GM19328 (cell line): ENCODE measurements around the gene KCND3.

Experiments used
- ATAC-seq: cut with Tn5 transposase; IDR thresholded peaks from one replicate; pipeline ENCODE4 v1.9.1; 2021; ENCODE audit warnings: mild to moderate bottlenecking, moderate library complexity; ENCODE audit not compliant: unreplicated experiment

KCND3 gene

DNA sequence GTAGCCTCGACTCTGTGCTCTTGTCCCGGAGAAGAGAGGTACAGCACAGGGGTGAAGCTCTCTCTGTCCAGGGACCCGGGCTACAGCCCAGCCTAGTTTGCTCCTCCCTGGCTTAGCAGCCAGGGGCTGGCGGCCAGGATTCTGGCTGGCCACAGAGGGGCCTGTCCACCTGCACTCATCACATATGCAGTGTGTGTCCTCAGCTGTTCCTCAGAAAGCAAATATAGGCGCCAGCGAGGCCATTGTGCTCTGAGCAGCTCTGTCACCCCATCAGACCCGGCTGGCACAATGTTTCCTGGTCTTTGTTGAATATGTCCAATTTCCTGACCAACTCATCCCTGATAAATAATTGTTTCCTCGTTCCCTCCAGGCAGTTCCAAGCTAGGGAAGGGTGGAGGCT lies 28.5 kb downstream of the KCND3 start:
- ATAC-seq, result no peak

DNA sequence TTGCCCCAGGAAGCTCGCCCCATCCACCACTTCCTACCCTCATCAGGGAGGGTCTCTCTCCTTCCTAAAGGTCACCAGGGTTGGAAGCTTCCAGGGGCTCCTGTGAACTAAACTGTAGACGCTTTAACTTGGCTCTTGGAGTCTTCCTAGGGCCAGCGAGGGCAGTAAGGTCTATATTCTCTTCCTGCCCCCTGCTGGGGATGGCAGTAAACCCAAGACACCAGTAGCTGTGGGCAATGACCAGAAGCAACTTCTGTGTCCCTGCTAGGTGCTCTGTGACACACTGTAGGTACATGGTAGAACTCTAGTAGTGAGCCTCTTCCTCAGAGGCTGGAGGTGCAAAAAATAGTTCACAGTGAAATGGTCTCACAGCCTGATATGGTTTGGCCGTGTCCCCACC lies 30.0 kb downstream of the KCND3 start:
- ATAC-seq, result no peak

DNA sequence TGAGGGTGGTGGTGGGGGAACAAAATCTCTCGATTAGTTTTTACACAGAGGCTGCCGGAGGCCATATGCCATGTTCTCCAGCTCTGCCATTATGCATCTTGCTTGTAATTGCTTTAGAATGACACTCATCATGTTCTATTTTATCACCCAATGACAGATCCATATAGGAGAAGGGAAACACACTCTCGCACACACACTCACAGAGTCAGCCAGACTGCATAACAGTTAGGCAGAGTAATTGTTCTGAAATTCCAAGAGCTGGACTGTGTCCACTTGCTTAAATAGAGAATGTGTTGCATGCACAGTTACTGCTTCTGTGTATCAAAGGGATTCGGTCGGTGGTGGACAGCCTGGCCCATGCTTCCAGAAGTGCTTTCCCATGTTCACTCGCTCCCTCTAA lies 30.6 kb downstream of the KCND3 start:
- ATAC-seq, result no peak

DNA sequence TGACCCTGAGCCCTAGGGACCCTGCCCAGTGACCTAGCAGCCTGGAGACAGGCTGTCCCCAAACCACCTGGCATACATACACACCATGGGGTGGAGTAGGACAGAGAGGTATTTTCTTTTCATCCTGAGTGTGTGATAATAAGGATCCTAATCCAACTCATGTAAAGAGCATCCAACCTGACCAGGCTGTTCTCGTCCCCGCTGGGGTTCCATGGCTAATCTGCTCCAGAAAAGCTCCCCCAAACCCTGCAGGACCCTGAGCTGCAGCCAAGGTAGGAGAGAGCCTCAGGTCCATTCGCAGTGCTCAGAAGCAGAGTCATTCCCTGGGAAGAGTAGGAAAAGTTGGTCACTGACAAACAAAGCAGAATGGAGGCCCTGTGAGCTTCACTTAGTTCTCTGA lies 31.4 kb downstream of the KCND3 start:
- ATAC-seq, result no peak

DNA sequence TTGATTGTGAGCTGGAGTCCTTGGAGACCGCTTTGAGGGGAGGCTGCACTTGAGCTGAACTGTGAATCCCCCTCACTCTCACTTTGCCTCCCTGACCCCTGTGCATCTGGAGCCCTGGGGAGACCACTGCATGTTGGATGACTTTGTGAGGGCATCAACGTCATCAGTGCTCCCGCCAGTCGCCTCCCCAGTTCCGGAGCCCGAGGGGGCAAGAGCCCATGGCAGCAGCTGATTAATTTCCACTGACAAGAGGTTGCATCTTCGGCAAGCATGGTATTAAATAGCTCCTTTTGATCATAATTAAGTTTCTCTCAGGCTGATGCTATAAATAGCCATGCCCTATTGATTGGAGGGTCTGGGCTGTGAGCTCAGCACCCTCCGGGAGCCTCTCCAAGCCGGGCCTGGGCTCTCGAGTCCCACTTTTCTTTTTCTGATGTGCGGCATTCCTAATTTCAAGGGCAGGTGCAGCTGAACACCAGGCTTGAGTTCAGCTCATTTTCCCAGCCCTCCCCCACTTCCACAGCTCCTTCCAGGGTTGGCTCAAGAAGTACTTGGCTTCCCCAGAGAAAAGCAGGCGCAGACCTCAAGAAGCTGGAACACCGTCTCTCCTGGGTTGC lies 33.2 kb downstream of the KCND3 start:
- ATAC-seq, result no peak

DNA sequence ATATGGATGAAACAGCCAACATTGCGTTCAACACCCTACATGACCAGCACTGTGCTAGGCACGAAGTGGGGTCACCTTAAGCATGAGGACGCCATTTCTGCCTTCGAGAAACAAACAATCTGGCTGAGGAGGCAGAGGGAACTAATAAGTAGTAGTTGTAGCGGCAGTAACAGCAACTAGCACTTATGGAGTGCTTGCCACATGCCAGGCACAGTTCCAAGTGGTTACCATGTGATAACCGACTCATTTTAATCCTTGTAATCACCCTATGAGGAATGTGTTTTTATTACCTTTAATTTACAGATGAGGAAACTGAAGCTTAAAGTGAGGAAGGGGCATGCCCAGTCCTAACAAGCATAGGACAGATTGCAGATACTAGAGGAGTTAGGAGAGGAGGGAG lies 33.7 kb downstream of the KCND3 start:
- no peak for ATAC-seq

DNA sequence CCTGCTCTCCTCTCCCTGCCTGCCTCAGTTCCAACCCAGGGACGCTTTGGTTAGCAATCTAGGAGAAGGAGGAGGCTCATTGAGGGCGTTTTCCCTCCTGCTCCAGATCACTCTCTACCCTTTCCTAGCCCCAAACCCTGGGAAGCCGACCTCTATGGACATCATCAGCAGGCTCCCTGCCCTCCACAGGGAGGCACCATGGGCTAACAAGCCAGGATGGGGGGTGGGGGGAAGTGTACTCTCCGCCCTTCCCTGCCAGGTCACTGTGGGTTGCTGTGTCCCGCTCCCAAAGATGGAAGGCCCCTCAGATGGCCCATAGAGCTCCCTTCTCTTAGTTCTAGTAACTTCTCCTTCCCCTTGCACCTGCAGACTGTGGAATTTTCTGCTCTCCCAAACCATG lies 35.7 kb downstream of the KCND3 start:
- no peak for ATAC-seq

DNA sequence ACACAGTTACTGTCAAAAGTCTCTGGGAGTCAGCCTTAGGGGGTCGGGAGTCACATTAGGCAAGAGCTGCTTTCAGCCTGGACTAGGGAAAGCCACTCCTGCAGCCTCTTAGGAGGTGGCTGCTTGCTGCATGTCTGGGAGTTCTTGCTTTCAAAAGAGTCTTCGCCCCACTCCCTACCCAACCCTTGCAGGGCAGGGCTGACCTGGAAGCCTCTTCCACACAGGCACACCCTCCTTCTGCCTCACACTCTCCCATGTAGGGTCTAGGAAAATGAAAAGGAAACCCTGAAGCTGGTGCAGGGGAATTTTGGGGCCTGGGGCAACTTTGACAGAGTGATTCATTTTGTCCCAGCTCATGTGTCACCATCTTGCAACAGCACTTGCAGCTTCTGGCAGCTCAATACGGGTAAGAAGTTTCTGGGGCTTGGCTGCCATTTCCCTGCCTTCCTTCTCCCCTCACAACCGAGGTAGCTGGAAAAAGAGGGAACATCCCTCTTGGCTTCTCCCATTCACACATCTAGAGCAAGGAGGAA lies 37.3 kb downstream of the KCND3 start:
- ATAC-seq, result no peak

DNA sequence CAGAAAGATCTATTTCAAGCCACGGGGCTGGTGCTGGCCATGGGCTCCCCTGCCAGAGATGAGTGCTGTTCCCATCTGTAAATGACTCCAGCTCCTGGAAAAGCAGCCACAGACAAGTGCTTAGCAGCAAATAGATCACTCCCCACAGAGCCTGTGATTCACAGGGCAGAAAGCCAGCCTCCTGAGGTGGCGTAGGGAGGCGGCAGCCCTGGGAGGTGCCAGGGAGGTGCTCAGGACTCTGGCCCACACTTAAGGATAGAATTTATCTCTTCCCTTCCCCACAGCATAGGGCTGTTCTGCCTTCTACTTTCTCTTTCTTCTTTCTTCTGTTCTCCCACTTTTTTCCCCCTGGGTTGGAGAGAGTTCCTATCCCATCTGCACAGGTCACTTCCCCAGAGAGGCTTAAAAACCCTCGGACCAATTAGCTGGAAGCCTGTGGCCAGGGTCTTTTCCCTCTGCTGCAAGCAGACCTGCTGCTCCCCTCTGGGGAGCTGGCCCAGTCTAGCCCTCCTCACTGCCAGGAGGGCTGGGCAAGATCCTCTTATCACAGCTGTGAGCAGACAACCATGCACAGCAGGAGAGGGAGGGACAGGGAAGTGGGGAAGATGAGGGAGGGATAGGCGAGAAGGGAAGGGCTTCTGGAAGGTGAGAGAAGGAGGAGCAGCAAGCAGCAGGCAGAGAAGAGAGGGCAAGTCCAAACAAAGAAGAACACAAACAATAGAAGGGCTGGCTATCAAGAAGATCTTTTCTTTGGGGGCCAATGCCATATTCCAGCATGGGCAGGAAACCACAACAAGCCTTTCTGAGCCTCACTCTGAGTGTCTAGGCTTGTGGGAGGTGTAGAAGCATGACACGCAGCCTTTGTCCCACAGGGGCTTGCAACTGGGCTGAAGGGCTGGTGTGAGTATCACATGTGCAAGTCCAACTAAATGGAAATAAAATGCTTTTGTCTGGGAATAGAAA lies 41.0 kb downstream of the KCND3 start:
- ATAC-seq, result no peak

DNA sequence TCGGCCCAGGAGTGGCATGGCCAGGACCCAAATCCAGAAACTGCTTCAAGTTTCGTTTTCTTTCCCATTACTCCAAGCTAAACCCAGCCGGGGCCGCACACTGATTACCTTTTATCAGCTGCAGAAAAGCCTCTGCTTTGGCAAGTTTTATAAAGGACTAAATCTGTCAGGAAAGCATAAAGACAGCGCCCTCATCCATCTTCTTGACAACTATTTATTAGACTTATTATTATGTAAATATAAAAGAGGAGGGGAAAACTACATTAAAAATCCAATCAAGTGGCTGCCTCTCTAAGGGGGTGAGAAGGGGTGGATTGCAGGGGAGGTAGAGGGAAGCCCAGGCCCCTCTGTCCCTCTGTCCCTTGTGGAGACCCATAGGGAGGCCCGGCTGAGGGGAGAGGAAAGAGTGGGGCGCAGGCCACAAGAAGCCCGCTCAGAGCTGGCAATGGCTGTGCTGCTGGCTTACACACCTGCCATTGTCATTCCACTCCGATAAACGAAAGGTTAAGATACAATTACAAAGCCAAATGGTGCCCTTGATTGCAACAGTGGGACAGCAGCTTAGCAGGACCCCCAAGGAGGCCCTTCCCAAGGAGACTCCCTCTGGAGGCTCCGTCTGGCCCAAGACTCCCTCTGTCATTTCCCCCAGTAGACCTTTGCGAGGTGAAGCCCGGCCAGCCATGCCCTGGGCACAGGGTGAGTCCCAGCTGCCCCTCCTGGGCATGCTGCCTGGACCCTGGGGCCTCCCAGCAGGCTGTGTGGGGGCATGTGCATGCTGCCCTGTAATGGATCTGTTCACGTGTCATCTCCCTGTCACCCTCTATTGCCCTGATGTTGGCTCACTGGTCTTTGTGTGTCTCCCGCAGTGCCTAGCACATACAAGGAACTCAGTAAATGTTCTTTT lies 45.4 kb downstream of the KCND3 start:
- no peak for ATAC-seq

DNA sequence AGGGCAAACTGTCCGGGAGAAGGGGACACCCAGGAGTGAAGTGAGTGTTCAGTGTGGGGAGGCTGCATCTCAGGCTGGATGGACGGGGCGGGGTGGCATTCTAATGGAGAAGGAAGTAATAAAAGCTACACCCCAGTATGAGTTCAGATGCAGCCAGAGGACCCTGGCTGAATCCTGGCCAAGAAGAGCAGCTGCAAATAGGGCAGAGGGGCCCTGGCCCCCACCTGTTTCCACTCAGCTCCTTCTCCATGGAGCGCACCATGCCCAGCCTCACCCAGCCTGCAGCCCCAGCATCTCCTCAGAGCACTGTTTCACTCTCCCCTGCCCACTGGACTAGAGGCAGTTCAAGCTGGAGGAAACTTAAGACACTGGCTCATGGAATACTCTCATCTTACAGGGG lies 46.4 kb downstream of the KCND3 start:
- no peak for ATAC-seq

DNA sequence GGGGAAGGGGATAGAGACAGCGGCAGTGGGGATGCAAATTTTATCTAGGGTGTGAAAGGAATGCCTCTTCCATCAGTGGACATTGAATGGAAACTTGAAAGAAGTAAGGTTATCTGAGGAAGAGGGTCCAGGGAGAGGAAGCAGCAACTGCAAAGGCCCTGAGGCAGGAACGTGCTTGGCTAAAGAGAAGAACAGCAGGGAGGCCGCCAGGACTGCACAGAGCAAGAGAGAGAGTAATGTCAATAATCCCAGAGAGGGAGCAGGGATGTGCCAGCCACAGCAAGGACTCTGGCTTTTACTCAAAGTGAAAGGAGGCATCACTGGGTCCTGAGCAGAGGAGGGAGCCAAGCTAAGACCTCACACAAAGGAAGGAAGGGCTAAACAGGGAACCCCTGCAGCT lies 50.9 kb downstream of the KCND3 start:
- ATAC-seq, result no peak

DNA sequence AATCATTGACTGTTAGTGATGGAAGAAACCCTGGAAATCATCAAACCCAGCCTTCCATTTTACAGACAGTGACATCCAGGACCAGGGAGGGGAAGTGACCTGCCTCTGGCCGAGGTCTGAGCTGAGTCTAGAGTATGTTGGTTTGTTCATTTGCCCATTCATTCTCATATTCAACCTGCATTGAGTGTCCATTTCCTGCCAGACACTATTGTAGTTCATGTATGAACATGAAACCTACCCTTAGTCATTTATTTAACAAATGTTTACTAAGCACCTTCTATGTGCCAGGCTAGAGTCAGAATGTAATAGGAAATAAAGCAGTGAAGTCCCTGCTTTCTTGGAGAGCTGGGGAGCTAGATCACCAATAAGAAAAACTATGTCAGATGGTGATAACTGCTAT lies 51.3 kb downstream of the KCND3 start:
- ATAC-seq, result no peak

DNA sequence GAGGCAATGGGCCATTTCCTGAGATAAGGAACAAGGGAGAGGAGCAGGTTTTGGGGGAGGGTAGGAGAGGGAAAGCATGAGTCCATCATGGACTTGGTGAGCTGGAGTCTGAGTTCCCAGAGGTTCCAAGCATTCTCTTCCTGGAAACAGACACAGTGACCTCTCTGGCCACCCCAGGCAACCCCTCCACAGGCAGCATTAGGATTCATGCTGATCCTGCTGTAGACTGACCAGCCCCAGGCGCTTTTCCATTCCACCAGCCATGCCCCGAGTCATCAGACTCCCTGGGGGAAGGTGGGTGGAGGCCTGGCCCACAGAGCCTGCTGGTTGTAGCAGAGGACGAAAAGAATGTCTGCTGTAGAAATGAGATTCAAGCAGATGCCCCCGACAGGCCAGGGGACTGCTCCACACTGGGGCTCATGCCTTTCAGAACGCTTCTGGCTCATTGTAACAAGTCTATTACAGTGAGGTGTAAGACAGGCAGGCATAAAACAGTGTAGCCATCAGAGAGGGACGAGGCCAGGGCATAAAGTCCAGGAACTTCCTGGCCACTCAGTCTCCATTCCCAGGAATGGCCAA lies 52.2 kb downstream of the KCND3 start:
- ATAC-seq, result no peak

DNA sequence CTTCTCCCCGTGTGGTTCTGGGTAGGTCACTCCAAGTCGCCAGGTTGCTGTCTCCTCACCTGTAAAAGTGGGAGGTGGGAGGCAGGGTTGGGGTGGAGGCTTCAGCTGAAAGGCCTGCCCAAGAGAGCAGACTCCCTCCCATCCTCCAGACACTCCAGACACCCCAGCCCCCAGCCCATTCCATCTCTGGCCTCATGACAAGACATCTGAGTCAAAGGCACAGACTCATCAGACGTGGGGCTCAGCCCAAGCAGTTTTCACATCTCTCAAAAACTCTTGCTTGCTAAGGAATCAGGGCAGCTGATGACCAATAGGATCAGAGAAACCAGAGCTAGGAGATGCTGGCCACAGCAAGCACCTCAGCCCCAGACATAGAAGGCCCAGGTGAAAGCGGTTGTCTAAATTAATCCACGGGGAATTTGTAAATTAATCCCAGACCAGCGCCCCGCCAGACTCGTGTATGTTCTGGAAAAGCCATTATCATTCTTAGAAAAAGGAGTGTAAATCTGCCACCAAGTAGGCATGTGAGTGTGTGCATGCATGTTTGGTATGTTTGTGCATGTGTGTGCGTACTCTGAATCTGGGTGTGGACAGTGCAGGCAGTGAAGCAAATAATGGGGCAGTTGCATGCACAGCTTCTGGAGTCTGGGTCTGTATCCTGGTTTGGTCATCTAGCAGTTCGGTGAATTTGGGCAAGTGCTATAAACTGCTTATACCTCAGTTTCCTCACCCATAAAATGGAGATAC lies 55.2 kb downstream of the KCND3 start:
- ATAC-seq, result no peak

DNA sequence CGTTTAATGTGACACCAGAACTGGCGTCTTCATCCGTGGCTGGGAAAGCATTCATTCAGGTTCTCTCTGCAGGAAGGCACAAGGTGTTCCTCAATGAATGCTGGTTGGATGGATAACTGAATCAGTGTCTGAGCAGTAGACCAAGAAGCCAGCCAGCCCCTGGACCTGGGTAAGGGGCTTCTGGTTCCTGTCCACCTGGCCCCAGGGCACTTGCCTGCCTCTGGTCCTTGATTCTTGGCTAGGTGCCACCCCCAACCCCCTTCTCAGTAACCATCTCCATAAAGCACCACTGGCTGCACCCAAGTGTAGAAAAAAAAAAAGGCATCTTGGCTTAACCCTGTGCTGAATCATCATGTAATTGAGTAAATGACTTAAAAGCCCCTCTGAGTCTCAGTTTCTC lies 59.1 kb downstream of the KCND3 start:
- no peak for ATAC-seq

DNA sequence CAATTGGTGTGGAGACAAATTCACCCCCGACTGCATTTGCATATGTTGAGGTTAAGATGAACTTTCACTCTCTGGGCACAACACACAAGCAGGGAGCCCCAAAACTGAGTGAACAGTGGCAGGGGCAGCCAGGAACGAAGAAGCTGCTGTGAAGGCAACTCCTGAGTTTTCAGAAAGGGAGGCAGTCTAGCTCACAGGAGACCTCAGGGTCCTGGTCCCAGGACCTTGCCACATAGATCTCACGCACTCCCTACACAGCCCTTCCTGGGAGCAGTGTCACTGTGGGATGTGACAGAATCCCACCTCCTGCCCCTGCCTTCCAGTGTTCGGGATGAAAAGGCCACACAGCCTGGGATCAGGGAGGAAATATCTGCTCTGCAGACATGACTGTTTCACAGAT lies 60.9 kb downstream of the KCND3 start:
- no peak for ATAC-seq

DNA sequence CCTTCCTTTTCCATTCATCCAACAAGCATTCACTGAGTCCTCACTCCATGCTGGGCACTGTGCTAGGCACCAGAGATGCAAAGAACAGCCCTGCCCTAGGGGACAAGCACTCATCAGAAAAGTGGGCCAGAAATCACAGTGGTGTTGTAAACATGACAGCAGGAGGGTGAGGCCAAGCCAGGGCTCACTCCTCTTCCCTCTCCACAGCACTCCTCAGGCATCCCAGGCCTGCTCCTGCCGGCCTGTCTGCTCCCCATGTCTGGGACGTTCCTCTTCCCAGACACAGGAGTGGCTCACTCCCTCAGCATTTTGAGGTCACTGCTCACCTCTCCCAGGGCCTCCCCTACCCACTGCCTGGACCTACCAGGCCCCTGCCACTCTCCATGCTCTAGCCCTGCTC lies 61.8 kb downstream of the KCND3 start:
- no peak for ATAC-seq

DNA sequence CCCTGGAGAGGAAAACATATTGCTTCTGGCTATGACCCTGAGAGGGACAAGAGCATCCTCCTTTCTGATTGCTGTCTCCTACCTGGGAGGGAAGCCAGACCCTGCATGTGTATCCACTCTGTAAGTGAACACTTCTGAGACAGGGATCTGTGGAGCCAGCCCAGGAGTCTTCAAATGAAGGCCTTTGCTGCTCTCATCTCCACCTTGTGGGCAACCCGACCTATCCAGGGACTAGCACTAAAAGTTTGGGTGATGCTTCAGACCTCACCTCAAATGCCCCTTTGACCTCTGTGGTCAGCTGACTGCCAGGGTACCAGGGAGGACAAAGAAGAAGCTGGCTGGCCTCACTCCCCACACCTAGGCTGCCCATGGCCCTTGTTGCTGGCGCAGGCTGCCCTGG lies 64.7 kb downstream of the KCND3 start:
- no peak for ATAC-seq

DNA sequence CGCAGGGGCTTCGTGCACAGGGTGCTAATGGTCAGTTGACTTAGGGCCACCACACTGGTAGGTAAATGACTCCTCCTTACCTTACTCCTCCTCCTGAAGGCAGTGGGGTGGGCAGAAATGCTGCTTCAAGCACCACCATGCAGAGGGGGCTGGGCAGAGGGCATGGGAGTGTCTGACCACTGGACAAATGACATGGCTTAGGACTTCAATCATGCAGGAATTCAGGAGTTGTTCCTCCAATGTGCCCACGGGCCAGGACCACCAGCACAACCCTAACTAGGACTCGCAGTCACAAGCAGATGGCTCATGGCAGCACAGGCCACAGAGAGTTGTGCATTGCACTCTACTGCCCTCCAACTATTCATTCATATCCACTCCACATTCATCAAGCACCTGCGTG lies 65.7 kb downstream of the KCND3 start:
- ATAC-seq, result no peak
